OCI-LY3 (cell line): ENCODE data around the gene CNTNAP1.

Source experiments
- CTCF ChIP-seq: fragments of 200-600, 300-600 bp; sonication (generic); IDR thresholded peaks from 2 replicates; pipeline ENCODE4 v1.5.1; 2014; ENCODE audit warnings: antibody characterized with exemption, low read length, low read depth
- EZH2phosphoT487 ChIP-seq: fragments of 200-600 bp; shearing (Covaris generic); IDR thresholded peaks from 2 replicates; pipeline ENCODE4 v1.6.1; 2018; ENCODE audit warnings: antibody characterized with exemption, mixed run types, low read depth

DNA sequence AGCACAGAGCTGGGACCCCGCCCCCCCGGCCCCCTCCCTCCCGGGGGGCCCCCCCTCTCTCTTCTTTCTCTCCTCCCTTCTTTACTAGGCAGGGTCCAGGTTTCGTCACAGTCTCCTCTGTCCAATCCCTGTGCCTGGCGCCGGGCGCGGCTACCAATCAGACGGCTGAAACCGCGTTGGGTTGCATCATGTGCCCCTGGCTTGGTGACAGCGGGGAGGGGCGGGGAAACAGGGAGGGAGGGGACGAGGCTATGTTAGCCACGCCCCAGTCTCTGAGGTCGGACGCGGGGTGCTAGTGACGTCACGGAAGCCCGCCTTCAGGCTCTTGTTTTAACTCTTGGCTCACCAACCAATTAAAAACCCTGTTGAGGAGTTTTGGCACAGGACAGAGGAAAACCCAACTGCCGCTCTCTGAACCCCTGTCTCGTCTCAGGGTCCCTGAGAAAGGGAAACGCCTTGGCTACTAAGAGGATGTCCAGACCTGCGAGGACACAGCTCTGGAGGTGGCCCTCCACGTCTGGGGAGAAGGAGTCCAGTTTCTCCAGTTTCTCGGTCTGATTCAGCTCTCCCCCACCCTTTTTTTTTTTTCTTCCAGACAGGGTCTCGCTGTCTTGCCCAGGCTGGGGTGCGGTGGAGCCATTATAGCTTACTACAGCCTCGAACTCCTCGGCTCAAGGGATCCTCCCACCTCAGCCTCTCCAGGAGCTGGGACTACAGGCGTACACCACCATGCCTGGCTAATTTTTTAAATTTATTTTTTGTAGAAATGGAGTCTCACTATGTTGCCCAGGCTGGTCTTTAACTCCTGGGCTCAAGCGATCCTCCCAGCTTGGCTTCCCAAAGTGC is 5.1 kb upstream of the CNTNAP1 start:
- TF ChIP-seq CTCF (no peak), EZH2phosphoT487 (no peak)
